ENCODE data around the gene GABRD. TPM values are rescaled to one million over a fixed set of nuclear protein-coding genes. Genes with fewer than 3 reads are reported as not detected.

The GABRD gene
- total and polyA plus RNA-seq, 10 of the 15 experiments (the other 5 are each of a cell fraction or from before 2014, with no cell fraction given) = not detected

- DNase-seq (ENCODE audit: low read depth, low spot score) (no peak), ATAC-seq (no peak), FAIRE-seq (no peak)
- ChIA-PET CTCF (no interaction called here), RAD21 (ENCODE audit: unreplicated experiment) (no interaction called here), SMC1A (ENCODE audit: uncharacterized antibody, unreplicated experiment) (no interaction called here), POLR2A (no interaction called here)
- no peaks in the 10 kb centered on the region for H4K20me1 ChIP-seq (ENCODE audit: control insufficient read depth, insufficient read depth)
- H3K4me2 ChIP-seq (ENCODE audit: control insufficient read depth, insufficient read depth) = no peak overlapping the region
- H3K9me3 ChIP-seq (replicated peaks; ENCODE audit: control insufficient read depth, insufficient read depth, low read length) = peaks cover 3% of the 10 kb centered on the region; the same call in 2 of the 3 replicates
- no peaks in the 10 kb centered on the region for H3K4me1 ChIP-seq (ENCODE audit: control insufficient read depth, insufficient read depth, low read length)
- no peak overlapping the region for H3K9ac ChIP-seq (ENCODE audit: control insufficient read depth, insufficient read depth, low read length)
- no peak for TF ChIP-seq HDAC6 (IDR thresholded peaks at IDR 0.05; ENCODE audit: unreplicated experiment)
- no peak for TF ChIP-seq SIX5 (IDR thresholded peaks at IDR 0.05; ENCODE audit: low read depth, low read length, severe bottlenecking)
- no peak for TF ChIP-seq TAF1 (IDR thresholded peaks at IDR 0.05; ENCODE audit: borderline replicate concordance, low read depth, low read length)
- TF ChIP-seq NFIC (IDR thresholded peaks at IDR 0.05; ENCODE audit: low read depth, low read length) = no peak
- TF ChIP-seq ZNF274 (IDR thresholded peaks at IDR 0.05; ENCODE audit: insufficient read depth, insufficient read length) = no peak
- TF ChIP-seq ZNF217 (IDR thresholded peaks at IDR 0.05) = no peak
- TF ChIP-seq MEF2A (IDR thresholded peaks at IDR 0.05; ENCODE audit: insufficient read depth, low read depth, low read length) = no peak
- no peak for TF ChIP-seq SMAD5 (IDR thresholded peaks at IDR 0.05; ENCODE audit: low read depth)
- TF ChIP-seq ZNF24 (IDR thresholded peaks at IDR 0.05) = no peak
- no peak for TF ChIP-seq JUNB (IDR thresholded peaks at IDR 0.05)
- no peaks in the 10 kb centered on the region for H3K79me2 ChIP-seq (ENCODE audit: control insufficient read depth, insufficient read depth, low read length)
- no peak overlapping the region for H2AFZ ChIP-seq (ENCODE audit: control insufficient read depth, low read depth, low read length)
- no TSS peak for BruUV-seq (replicated peaks)
- in situ Hi-C loops (cut with MboI) (no loop called here), intact Hi-C loops (cut with micrococcal nuclease; ENCODE audit: unreplicated experiment) (no loop called here)
- no peaks in the 10 kb centered on the region; a peak in 1 of 4 replicates for H3K36me3 ChIP-seq (ENCODE audit: control insufficient read depth in 2 of 2, insufficient read depth in 2 of 2, low read length in 1 of 2)
- 96% methylated on average over 4 of the region's 4 CpGs for WGBS (ENCODE audit: insufficient coverage, insufficient replicate concordance, low lambda C conversion rate, missing lambda C conversion rate)
- no peak overlapping the region for H3K4me3 ChIP-seq
- H3K27me3 ChIP-seq (replicated peaks in 1 of 2; ENCODE audit: control insufficient read depth in 2 of 2, insufficient read depth in 2 of 2, low read length in 1 of 2) = no peaks in the 10 kb centered on the region
- H3K27ac ChIP-seq (ENCODE audit: control insufficient read depth, insufficient read depth) = no peak overlapping the region
Observed at GRCh38 chr1:2065699-2066098, 46.6 kb downstream of the GABRD start.

GRCh38 chr1:2067393-2067792, 48.2 kb downstream of the GABRD start:
- no peaks in the 10 kb centered on the region for H3K79me2 ChIP-seq (ENCODE audit: control insufficient read depth, insufficient read depth, low read length)
- RAD21 ChIA-PET (ENCODE audit: unreplicated experiment) = no interaction called here
- intact Hi-C loops (cut with micrococcal nuclease; ENCODE audit: unreplicated experiment) = no loop called here
- H3K27me3 ChIP-seq (replicated peaks in 1 of 2; ENCODE audit: control insufficient read depth in 2 of 2, insufficient read depth in 2 of 2, low read length in 1 of 2) = no peaks in the 10 kb centered on the region
- no peak overlapping the region for H3K27ac ChIP-seq (ENCODE audit: control insufficient read depth, insufficient read depth)
- in situ Hi-C loops (cut with MboI) = no loop called here
- 92% methylated on average over 19 of the region's 21 CpGs for WGBS (ENCODE audit: insufficient coverage, insufficient replicate concordance, low lambda C conversion rate, missing lambda C conversion rate)
- SMC1A ChIA-PET (ENCODE audit: uncharacterized antibody, unreplicated experiment) = no interaction called here
- BruUV-seq (replicated peaks) = no TSS peak
- no peak for ATAC-seq
- no peak overlapping the region for H3K4me3 ChIP-seq
- H3K9ac ChIP-seq (ENCODE audit: control insufficient read depth, insufficient read depth, low read length) = no peak overlapping the region
- DNase-seq (ENCODE audit: low read depth, low spot score) = no peak
- FAIRE-seq = no peak
- POLR2A ChIA-PET = no interaction called here
- CTCF ChIA-PET = no interaction called here
- no peaks in the 10 kb centered on the region; a peak in 1 of 4 replicates for H3K36me3 ChIP-seq (ENCODE audit: control insufficient read depth in 2 of 2, insufficient read depth in 2 of 2, low read length in 1 of 2)
- no peak overlapping the region for H3K4me2 ChIP-seq (ENCODE audit: control insufficient read depth, insufficient read depth)
- H3K4me1 ChIP-seq (ENCODE audit: control insufficient read depth, insufficient read depth, low read length) = no peaks in the 10 kb centered on the region
- H2AFZ ChIP-seq (ENCODE audit: control insufficient read depth, low read depth, low read length) = no peak overlapping the region
- H4K20me1 ChIP-seq (ENCODE audit: control insufficient read depth, insufficient read depth) = no peaks in the 10 kb centered on the region
- H3K9me3 ChIP-seq (replicated peaks; ENCODE audit: control insufficient read depth, insufficient read depth, low read length) = peaks cover 3% of the 10 kb centered on the region; the same call in 2 of the 3 replicates
- no peak for TF ChIP-seq ZNF687 (IDR thresholded peaks at IDR 0.05)
- TF ChIP-seq TARDBP (IDR thresholded peaks at IDR 0.05; ENCODE audit: borderline replicate concordance) = no peak
- no peak for TF ChIP-seq RAD21 (IDR thresholded peaks at IDR 0.05; ENCODE audit: insufficient read depth, low read depth, low read length)
- TF ChIP-seq POLR2AphosphoS5 (IDR thresholded peaks at IDR 0.05; ENCODE audit: low read length) = no peak
- TF ChIP-seq HDAC6 (IDR thresholded peaks at IDR 0.05; ENCODE audit: unreplicated experiment) = no peak
- no peak for TF ChIP-seq CBX3 (IDR thresholded peaks at IDR 0.05; ENCODE audit: borderline replicate concordance, low read depth)
- TF ChIP-seq PML (IDR thresholded peaks at IDR 0.05; ENCODE audit: low read length) = no peak
- TF ChIP-seq RB1 (IDR thresholded peaks at IDR 0.05; ENCODE audit: borderline replicate concordance) = no peak
- TF ChIP-seq MTA3 (IDR thresholded peaks at IDR 0.05; ENCODE audit: borderline replicate concordance, low read length) = no peak
- no peak for TF ChIP-seq ZNF622 (IDR thresholded peaks at IDR 0.05)

All from GM12878 (cell line).